Ramos (cell line): ENCODE measurements around the gene LSM12.
"Not testable (repeated sequence)": the region's sequence is repeated elsewhere in the genome, so short reads cannot be mapped to it uniquely, and the experiment has no call there.

ENCODE experiments used
- in situ Hi-C: fragments of 300-500 bp; cut with MboI; formaldehyde crosslinking; loops from one replicate; pipeline ENCODE4 v1.14.3; 2022; ENCODE audit warnings: low sequenced_read_pairs; ENCODE audit not compliant: unreplicated experiment

Gene LSM12

DNA sequence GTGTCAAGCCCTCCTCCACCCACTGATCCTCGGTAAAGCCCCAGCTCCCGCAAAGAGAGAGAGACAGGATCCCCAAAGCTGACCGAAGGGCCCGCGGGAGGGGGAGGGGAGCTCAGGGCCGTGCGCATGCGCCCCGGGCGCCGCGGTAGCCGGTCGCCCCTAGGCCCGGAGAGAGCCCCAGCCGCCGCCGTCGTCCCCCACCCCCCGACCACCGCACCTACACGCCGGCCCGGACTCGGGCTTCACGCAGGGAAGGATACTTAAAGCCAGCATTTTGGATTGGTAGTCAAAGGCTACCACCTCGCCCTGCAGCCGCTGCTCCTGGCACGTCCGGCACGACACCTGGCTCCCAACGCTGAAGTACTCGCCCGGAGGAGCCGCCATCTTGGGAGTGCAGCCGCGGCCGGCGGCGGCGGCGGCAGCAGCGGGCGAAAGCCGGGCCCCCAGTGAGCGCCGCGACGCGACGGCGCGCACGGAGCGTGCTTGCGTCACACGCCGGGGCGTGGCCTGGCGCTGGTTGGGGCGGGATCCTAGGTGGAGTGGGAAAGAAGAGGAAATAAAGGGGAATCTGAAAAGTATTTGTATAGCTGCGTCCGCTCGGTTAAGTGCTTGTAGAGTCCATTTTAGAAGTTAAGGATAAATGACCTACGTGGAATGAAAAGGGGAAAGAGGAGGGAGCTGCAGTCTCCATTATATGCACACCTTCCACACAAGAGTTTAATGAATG, at the start of gene LSM12:
Gene LSM12, minus strand, starts transcription at position 468 of the 727 bp plus-strand sequence. Its CDS starts 84 bp downstream, at position 384.
- in situ Hi-C loops: no loop called here

DNA sequence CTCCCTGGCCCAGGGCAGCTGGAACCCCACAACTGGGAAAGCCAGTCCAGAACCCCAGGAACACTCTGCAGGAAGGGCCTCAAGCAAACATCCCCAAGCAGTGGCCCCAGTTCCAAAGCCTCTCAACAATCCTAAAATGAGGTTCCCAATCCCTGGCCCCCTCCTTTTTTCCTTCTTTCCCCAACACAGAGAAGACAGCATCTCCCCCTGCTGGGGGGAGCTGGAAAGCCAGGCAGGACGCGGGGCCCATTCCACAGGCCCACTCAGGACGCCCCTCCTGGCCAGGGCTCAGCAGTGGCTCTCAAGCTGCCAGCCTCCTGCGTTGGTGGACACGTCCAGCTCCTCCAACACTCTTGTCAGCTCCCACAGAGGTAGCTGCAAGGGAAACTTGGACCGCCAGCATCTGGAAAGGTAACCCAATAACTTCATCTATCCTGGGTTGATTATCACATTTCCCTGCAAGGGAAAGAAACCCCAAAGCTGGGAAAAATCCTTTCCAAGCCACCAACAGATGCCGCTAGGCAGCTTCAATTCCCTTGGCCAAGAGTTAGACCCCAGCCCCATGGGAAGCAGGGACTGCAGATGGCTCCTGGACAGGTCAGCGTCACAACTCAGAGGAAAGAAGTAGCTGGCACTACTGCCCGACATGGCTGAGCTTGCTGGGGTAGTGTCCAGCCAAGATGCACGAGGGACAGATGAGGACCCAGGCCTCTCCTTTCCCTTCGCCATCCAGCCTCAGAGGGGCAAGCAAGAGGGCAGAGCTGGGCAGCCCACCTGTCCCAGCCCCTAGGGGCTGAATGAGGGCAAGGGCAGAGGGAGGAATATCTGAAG, 49.3 kb upstream of the LSM12 start:
- in situ Hi-C loops: no loop called here

DNA sequence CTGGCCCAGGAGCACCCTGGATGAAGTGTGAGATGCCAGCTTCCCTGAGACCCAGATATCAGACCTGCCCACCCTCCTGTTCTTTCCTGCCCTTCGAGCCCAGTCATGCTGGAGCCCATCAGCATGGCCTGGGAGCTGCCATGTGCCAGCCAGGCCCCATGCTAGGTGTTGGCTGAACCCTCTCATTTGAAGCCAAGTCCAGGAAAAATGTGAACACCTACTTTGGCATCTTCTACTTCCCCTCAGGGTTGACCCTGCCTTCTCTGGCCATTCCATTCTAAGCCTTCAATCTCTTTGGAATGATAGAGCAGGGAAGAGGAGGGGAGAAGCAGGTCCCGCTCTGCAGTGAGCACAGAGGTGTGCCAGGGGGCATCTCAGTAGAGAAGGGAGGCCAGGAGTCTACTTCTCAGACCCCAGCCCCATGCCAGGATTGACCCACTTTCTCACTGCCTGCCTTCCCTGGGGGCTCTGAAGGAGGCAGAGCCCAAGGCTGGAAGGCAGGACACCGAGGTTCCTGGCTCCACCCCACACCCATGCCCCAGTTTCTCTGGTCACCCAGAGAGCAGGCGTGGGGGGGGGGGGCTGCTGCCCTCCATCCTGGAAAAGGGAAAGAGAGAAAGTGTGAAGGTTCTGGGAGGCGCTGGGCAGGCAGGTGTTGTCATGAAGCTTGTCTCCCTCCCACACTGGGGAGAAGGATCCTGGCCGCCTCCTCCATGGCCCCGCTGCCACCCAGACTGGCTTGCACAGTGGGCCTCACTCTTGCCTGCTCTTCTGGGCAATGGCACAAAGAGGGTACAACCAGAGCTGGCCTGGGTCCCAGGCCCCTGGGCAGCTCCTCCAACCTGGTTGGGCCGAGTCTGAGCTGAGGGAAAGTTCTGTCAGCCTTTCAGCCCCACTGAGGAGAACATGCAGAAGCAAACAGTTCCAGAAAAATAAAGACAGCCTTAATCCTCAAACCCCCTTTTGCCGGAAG, 47.7 kb upstream of the LSM12 start:
- in situ Hi-C loops: no loop called here

DNA sequence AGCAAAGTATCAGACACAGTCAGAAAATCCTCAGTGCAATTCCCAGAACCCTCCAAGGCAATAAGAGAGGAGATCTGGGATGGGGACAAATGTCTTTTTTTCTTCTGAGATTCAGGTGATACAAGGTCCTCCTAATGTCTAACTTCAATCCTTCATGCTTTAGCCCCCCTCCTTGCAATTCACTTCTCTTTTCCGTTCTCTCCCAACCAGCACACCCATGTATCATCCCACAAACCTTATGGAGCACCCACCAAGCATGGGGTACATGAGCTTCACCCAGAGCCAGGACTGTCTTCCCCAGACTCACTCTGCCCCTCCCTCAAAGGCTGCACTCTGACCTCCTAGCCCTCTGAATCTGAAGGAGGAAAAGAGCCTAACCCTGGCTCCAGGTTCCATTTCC, 46.9 kb upstream of the LSM12 start:
- in situ Hi-C loops: no loop called here

DNA sequence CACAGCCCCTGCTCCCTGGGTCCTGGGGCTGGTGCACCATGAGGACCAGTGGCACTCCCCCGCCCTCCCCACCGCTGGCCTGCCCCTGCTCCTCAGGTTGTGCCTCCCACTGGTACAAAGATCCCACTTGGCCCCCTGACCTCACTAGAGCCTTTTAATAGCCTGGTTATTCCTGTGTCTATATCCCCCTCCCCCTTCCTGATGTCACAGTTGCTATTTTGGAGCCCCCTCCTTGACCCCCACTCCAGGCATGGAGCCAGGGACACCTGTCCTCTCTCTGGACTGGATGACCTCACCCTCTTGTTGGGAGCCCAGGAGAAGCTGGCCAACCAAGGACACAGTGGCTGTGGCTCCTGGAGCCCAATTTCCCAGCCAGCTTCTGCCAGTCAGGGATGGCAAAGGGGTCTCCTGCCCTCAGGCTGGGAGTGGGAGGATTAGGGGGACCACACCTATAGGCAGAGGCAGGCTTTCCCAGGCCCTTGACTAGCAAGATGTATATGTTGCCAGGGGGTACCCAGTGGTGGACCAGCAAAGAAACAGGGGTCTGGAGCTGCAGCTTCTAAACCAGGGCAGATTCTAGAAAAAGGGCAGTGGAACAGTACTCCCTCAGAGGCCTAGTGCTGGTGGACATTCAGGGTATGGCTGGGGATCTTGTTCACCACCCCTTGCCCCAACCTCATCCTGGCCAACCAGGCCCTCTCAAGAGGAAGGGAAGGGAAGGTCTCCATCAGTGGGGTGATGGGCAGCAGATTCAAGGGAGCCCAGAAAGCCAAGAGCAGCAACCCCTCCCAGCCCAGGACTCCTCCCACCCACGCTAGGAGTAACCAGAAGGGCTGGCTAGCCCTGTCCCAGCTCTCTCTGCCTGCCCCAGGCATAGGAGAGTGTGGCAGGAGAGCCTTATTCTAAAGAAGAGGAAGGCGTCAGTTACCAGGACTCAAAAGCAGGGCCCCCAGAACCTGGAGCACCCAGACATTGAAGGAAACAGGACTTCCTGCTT, 46.1 kb upstream of the LSM12 start:
- in situ Hi-C loops: no loop called here

DNA sequence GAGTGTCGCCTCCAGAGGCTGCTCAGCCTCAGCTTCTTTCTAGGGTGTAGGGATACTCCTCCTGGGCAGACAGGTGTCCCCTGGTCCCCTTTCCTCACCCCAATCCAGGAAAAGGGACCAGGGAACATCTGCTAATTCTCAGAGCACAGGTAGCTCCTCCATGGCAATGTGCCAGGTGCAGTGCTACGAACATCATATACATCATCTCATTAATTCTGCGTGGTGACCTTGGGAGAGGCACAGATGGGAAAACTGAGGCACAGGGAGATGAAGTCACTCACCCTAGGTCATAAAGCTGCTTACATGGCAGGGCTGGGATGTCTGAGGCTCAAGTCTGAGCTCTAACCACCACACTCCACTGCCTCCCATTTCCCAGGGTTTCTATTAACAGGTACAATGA, 45.3 kb upstream of the LSM12 start:
- in situ Hi-C loops: no loop called here

DNA sequence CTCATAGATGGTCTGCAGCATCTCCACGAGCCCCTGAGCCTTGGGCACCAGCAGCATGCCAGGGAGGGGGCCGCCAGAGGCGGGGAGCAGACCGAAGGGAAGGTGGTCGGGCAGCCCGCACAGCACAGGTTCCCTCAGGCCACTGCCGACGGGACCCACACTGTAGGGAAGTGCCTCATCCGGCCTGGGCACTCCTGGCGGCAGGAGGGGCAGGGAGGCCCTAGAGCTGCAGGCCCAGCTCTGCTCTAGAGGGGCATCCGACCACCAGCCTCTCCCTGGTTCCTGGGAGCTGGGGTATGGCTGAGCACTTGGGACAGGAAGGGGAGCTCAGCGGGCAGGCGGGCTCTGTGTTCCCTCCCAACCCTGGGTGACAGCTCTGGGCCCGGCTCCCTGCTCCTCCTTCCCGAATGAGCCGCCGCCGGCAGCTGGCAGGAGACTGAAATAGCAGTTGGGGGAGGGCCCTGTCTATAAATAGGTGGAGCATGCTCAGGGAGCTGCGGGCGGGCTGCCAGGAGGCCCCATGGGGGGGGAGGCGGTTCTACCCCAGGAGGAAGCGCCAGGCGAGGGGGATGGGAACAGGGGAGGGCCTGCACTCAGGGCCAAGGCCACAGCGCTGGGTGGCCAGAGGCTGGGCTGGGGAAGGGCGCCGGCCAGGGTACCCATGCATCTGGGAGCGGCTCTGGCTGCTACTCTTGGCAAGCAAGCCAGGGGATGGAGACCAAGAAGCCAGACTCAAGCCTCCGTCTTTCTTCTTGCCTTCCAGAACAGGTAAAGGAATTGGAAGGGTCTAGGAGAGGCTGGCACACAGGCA, 44.6 kb upstream of the LSM12 start:
- in situ Hi-C loops: no loop called here

DNA sequence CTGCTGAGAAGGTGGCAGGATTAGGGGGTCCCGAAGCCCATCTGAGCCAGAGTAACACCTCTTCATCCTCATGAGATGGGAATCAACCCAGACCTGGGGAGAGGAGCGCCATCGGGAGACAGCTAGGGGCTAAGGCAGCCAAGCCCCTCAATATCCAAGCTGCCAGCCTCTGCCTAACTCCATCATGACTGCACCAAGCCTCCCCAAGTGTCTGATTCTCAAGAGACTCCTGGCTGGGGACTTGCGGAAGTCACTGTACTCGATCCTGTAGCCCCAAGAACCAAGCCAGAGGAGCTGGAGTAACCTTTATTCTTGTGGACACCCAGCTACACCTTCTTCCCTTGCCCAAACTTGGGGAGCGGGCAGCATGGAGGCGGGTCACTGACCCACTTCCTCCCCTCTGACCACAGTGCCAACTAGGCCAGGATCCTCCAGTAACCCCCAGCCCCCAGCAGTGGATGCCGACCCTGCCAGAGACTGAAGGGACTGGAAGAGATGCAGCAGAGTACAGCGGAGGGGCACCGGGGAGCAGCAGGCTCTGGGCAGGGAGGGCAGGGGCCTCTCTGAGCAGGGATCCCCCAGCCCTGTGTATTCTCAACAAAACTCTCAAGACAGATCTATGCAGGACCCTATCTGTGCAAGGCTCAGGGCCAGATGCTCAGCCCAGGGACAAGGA, 43.7 kb upstream of the LSM12 start:
- in situ Hi-C loops: no loop called here

DNA sequence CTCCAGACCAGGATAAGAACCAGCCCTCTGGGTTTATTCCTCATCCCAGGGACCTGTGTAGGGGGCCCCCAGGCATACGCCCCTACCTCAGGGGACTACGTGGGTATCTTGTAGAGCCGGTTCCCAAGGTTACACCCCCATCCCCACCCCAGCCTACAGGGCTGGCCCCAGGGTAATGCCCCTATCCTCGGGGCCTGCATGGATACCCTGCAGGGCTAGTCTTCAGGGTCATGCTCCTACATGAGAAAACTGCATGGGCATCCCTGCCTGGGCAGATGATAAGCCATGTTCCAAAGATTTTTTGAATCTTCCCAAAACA, 42.8 kb upstream of the LSM12 start:
- in situ Hi-C loops: no loop called here

DNA sequence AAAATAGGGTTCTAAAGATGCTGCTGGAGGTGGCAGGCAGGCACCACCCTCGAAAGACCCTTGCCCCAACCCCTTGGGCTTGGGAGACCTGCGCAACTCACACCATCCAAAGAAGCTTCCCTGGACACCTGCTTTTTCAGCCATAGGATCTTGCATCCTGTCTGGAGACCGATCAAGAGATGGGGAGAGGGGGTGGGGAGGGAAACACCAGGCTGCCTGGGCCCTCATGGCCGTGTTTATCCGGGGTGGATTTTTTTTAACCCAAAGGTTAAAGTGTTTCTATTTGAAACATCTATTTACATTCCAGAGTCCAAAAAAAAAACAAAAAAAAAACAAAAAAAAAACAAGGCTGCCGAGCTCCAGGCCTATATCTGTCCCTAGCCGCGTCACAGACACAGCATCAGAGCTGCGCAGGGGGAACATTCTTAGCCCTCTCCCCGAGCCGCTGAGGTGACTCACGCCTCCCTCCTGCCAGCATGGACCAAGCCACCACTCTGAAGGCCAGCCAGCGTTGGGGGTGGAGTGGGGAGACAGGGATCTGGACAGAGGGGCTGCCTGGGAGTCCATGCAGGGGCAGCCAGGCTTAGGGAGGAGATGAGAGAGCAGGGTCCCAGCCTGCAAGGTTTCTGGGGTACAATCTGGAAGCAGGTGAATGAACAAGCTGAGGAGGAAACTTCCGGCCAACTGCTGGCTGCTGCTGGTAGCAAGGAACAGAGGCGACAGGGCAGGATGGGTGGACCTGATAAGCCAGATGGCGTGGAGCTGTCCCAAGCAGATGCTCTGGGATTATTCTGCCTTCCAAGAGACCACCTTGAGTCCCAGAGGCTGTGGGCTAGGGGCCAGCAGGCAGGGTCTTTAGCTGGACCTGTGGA, 42.2 kb upstream of the LSM12 start:
- in situ Hi-C loops: no loop called here

DNA sequence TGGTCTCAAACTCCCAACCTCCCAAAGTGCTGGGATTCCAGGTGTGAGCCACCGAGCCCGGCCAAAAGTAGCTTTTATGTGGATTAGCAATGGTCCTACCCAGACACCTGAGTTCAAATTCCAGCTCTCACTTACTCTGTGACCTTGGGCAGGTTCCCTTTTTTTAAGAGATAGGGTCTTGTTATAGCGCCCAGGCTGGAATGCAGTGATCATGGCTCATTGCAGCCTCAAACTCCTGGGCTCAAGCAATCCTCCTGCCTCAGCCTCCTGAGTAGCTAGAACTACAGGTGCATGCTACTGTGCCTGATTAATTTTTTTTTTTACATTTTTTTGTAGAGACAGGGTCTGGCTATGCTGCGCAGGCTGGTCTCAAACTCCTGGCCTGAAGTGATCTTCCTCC, 40.3 kb upstream of the LSM12 start:
- in situ Hi-C loops: no loop called here

DNA sequence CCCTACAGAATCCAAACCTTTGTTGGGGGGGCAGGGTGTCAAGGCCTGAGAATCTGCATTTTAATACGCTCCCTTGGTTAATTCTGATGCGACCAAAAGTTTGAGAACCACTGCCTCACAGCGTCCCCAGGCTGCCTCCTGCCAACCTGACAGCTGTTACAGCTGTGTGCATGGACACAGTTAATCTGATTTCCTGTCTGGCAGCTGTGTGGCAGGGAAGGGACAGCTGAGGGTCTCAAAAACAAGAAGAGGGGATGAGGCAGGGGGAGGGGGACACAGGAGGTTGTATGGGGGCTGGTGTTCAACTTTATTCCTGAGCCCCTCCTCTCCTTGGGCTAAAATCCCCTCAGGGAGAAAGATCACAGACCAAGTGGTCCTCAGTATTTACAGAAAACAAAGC, 39.5 kb upstream of the LSM12 start:
- in situ Hi-C loops: no loop called here

DNA sequence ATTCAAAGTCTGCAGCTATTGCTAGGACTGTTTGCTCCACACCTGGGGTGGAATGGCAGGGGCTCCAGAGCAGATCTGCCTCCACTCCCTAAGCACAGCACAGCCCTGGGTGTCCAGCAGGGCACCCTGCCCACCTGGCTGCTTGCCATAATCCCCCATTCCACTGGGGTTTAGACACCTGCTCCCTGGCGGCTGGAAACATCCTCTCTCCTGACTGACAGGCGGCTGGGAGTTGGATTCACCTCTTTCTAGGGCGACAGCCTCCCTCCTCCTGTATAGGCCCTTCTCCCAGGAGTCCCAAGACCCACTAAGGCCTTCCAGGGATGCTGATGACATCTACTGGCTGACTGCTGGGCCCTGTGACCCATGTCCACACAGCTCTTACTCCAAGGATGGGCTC, 39.0 kb upstream of the LSM12 start:
- in situ Hi-C loops: no loop called here

DNA sequence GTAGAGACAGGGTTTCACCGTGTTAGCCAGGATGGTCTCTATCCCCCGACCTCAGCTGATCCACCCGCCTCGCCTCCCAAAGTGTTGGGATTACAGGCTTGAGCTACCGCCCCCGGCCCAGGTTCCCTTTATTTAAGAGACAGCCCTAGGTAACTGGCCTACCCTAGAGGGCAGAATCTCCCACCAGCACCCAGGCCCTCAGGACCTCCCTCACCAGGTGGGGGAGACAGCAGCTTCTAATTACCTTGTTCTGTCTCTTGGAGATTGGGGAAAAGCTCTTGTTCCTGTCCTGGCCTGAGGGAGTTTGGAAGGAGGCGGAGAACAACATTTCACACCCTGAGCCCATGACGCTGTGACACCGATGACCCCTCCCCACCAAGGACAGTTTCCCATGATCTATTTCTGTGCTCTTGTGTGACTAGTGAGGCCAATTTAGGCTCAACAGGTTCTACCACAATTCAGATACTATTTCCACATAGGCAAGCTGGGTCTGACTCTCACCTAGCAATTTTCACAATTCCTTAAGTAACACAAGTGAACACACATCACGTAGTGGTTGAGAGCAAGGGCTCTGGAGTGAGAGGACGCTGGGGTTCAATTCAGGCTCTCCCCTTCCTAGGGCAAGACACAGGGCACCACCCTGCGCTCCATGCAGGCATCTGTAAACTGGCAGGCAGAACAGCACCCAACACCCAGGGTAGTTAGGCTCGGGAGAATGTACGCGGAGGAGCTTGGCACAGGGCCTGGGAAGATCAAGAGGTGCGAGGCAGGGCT, 36.6 kb upstream of the LSM12 start:
- in situ Hi-C loops: no loop called here

DNA sequence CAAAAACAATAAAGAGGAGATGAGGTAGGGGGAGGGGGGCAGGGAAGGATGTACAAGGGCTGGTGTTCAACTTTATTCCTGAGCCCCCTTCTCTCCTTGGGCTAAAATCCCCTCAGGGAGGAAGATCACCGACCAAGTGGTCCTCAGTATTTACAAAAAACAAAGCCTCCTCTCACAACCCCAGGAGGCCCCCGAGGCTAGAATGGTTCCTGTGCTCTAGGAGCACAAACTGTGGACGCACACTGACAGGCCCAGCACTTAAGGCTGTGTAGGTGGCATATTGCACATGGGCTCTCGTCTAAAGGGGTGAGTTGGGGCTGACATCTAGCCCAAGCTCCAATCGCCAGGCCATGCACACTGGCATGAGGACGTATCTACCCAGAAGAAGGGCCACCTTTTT, 35.4 kb upstream of the LSM12 start:
- in situ Hi-C loops: not testable (repeated sequence)

DNA sequence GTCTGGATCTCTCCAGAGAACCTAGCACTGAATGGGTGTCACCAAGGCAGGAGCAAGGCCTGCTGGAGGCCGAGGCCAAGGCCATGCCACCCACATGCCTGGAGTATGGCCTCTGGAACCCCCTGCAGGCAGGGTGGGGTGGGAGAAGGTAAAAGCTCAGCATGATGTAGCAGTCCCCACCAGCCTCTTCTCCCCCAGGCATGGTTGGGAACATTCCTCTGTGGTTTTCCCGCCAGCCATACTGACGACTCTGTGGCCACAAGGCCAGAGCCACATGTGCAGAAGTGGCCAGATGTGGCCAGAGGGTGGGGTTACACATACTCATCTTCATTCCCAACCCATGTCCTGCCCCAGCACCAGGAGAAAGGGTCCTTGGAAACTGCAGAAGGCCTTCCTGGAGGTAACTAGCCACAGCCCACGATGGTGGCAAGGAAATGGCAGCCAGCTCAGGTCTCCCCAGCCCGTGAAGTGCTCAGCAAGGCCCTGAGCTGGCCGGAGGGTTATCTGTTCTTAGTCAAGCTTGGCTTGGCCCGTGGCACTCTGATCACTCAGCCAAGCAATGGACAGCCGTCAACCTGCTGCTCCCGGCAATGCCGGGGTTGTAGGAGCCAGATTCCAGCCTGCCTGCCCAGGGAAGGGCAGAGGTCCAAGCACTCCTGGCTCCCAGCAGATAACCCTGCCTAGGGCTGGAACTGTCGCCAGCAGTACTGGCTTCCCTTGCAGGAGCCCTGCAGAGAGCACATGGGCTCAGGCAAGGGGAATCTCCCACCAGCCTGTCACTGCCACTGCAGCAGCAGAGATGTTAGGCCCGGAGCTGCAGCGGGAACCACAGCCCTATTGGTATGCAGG, 30.9 kb upstream of the LSM12 start:
- in situ Hi-C loops: no loop called here
